ENCODE results near the gene PLXNA2.

PLXNA2 gene

GRCh38 chr1:208173749-208174148, 70.4 kb downstream of the PLXNA2 start:
- H3K9ac ChIP-seq (ENCODE audit: low read length) = no peak overlapping the region
- no peak overlapping the region for H2AFZ ChIP-seq (ENCODE audit: low read depth, low read length)
- no peak overlapping the region for H3K4me3 ChIP-seq (ENCODE audit: low read length)
- TF ChIP-seq CTCF (IDR thresholded peaks at IDR 0.05; ENCODE audit: low read depth, low read length) = no peak
- no peak for TF ChIP-seq EZH2phosphoT487 (IDR thresholded peaks at IDR 0.05; ENCODE audit: low read depth)
- H3K27ac ChIP-seq (ENCODE audit: low read length) = no peak overlapping the region
- H3K79me2 ChIP-seq (ENCODE audit: low read length) = peaks cover 13% of the 10 kb centered on the region
- H4K20me1 ChIP-seq (ENCODE audit: insufficient read depth, low read length) = no peaks in the 10 kb centered on the region
- H3K9me3 ChIP-seq (ENCODE audit: insufficient read depth, low read length) = no peaks in the 10 kb centered on the region
- no peak overlapping the region for H3K4me2 ChIP-seq (ENCODE audit: low read length)
- H3K36me3 ChIP-seq (replicated peaks; ENCODE audit: low read depth, low read length) = peaks cover 6% of the 10 kb centered on the region
- peaks cover 75% of the 10 kb centered on the region for H3K4me1 ChIP-seq (ENCODE audit: low read length)
- H3K27me3 ChIP-seq (ENCODE audit: low read depth, low read length) = no peaks in the 10 kb centered on the region

GRCh38 chr1:208172423-208173145, 71.6 kb downstream of the PLXNA2 start:
- TF ChIP-seq EZH2phosphoT487 (IDR thresholded peaks at IDR 0.05; ENCODE audit: low read depth) (no peak), CTCF (IDR thresholded peaks at IDR 0.05; ENCODE audit: low read depth, low read length) (no peak)
- H3K4me1 ChIP-seq (ENCODE audit: low read length) = peaks cover 65% of the 10 kb centered on the region
- H3K36me3 ChIP-seq (replicated peaks; ENCODE audit: low read depth, low read length) = peaks cover 6% of the 10 kb centered on the region
- H3K27me3 ChIP-seq (ENCODE audit: low read depth, low read length) = no peaks in the 10 kb centered on the region
- no peak overlapping the region for H3K4me3 ChIP-seq (ENCODE audit: low read length)
- H3K9me3 ChIP-seq (ENCODE audit: insufficient read depth, low read length) = no peaks in the 10 kb centered on the region
- peaks cover 13% of the 10 kb centered on the region for H3K79me2 ChIP-seq (ENCODE audit: low read length)
- H3K27ac ChIP-seq (ENCODE audit: low read length) = no peak overlapping the region
- H2AFZ ChIP-seq (ENCODE audit: low read depth, low read length) = no peak overlapping the region
- H3K9ac ChIP-seq (ENCODE audit: low read length) = no peak overlapping the region
- no peaks in the 10 kb centered on the region for H4K20me1 ChIP-seq (ENCODE audit: insufficient read depth, low read length)
- no peak overlapping the region for H3K4me2 ChIP-seq (ENCODE audit: low read length)

- Histone ChIP-seq H3K79me2 (ENCODE audit: low read length) (peaks cover 13% of the 10 kb centered on the region), H4K20me1 (ENCODE audit: insufficient read depth, low read length) (no peaks in the 10 kb centered on the region), H3K36me3 (replicated peaks; ENCODE audit: low read depth, low read length) (peaks cover 6% of the 10 kb centered on the region), H3K4me3 (ENCODE audit: low read length) (no peak overlapping the region), H3K27me3 (ENCODE audit: low read depth, low read length) (no peaks in the 10 kb centered on the region), H3K4me1 (ENCODE audit: low read length) (peaks cover 63% of the 10 kb centered on the region), H3K27ac (ENCODE audit: low read length) (no peak overlapping the region), H3K4me2 (ENCODE audit: low read length) (no peak overlapping the region), H3K9me3 (ENCODE audit: insufficient read depth, low read length) (no peaks in the 10 kb centered on the region), H3K9ac (ENCODE audit: low read length) (no peak overlapping the region), H2AFZ (ENCODE audit: low read depth, low read length) (no peak overlapping the region)
- no peak for TF ChIP-seq EZH2phosphoT487 (IDR thresholded peaks at IDR 0.05; ENCODE audit: low read depth)
Measured at GRCh38 chr1:208171616-208172422, 72.4 kb downstream of the PLXNA2 start.

GRCh38 chr1:208170252-208170651, 73.9 kb downstream of the PLXNA2 start:
- Histone ChIP-seq H3K9ac (ENCODE audit: low read length) (no peak overlapping the region), H2AFZ (ENCODE audit: low read depth, low read length) (no peak overlapping the region), H3K27ac (ENCODE audit: low read length) (no peak overlapping the region), H3K4me3 (ENCODE audit: low read length) (no peak overlapping the region), H3K4me2 (ENCODE audit: low read length) (no peak overlapping the region), H3K27me3 (ENCODE audit: low read depth, low read length) (no peaks in the 10 kb centered on the region), H3K79me2 (ENCODE audit: low read length) (peaks cover 2% of the 10 kb centered on the region; the same call in 1 of the 2 replicates), H3K36me3 (replicated peaks; ENCODE audit: low read depth, low read length) (peaks cover 1% of the 10 kb centered on the region), H3K9me3 (ENCODE audit: insufficient read depth, low read length) (no peaks in the 10 kb centered on the region), H4K20me1 (ENCODE audit: insufficient read depth, low read length) (no peaks in the 10 kb centered on the region), H3K4me1 (ENCODE audit: low read length) (peaks cover 60% of the 10 kb centered on the region)
- TF ChIP-seq EZH2phosphoT487 (IDR thresholded peaks at IDR 0.05; ENCODE audit: low read depth) (no peak), CTCF (IDR thresholded peaks at IDR 0.05; ENCODE audit: low read depth, low read length) (no peak)
